Neural cell (in vitro differentiated cells): ENCODE results near the gene PDE1C. TPM values are rescaled to one million over a fixed set of nuclear protein-coding genes. Genes with fewer than 3 reads are reported as not detected.

Source experiments
- H2AFZ ChIP-seq: fragments of 200-600, 300-800 bp; sonication (generic), shearing (Covaris generic); 2 replicates; pipeline ENCODE4 v1.6.0; 2014; ENCODE audit warnings: low read depth, mild to moderate bottlenecking, antibody characterized with exemption, low read length, moderate library complexity
- H3F3A ChIP-seq: fragments of 200-600 bp; shearing (Covaris generic); 2 replicates; pipeline ENCODE4 v1.6.1; 2016; ENCODE audit warnings: mild to moderate bottlenecking, moderate library complexity, mixed read lengths, antibody characterized with exemption, low read length; ENCODE audit not compliant: insufficient read depth, poor library complexity, severe bottlenecking
- H3K27ac ChIP-seq: fragments of 200-600, 300-800 bp; sonication (generic), shearing (Covaris generic); 2 replicates; pipeline ENCODE4 v1.5.1; 2014; ENCODE audit warnings: mild to moderate bottlenecking, low read length, moderate library complexity
- H3K27me3 ChIP-seq: fragments of 300-800, 200-600 bp; sonication (generic), shearing (Covaris generic); 2 replicates; pipeline ENCODE4 v1.6.0; 2014; ENCODE audit warnings: mild to moderate bottlenecking, low read depth, low read length, moderate library complexity; ENCODE audit not compliant: insufficient read depth
- H3K36me3 ChIP-seq: fragments of 300-800, 200-600 bp; sonication (generic), shearing (Covaris generic); 2 replicates; pipeline ENCODE4 v1.5.1; 2014; ENCODE audit warnings: mild to moderate bottlenecking, antibody characterized with exemption, low read length, moderate library complexity; ENCODE audit not compliant: insufficient read depth
- H3K4me2 ChIP-seq: fragments of 300-800, 200-600 bp; sonication (generic), shearing (Covaris generic); 2 replicates; pipeline ENCODE4 v1.6.0; 2014; ENCODE audit warnings: mild to moderate bottlenecking, low read length
- H3K4me3 ChIP-seq: fragments of 300-800, 200-600 bp; sonication (generic), shearing (Covaris generic); 2 replicates; pipeline ENCODE4 v1.5.1; 2014; ENCODE audit warnings: mild to moderate bottlenecking, low read length, moderate library complexity
- H3K79me2 ChIP-seq: fragments of 200-600 bp; shearing (Covaris generic); replicated peaks from 2 replicates; pipeline ENCODE4 v1.6.0; 2014; ENCODE audit warnings: mild to moderate bottlenecking, low read length, moderate library complexity; ENCODE audit not compliant: insufficient read depth
- H3K9ac ChIP-seq: fragments of 300-800, 200-600 bp; sonication (generic), shearing (Covaris generic); 2 replicates; pipeline ENCODE4 v1.6.1; 2016; ENCODE audit warnings: mild to moderate bottlenecking, low read length, mixed read lengths
- H3K9me2 ChIP-seq: fragments of 200-600 bp; shearing (Covaris generic); 2 replicates; pipeline ENCODE4 v1.6.1; 2016; ENCODE audit warnings: mild to moderate bottlenecking, low read length, mixed read lengths; ENCODE audit not compliant: insufficient read depth
- H3K9me3 ChIP-seq: fragments of 200-600, 300-800 bp; sonication (generic), shearing (Covaris generic); 2 replicates; pipeline ENCODE4 v1.6.1; 2016; ENCODE audit warnings: mild to moderate bottlenecking, mixed run types, low read length, moderate library complexity, mixed read lengths
- H4K20me1 ChIP-seq: fragments of 200-600 bp; shearing (Covaris generic); 2 replicates; pipeline ENCODE4 v1.6.1; 2016; ENCODE audit warnings: mild to moderate bottlenecking, mixed run types; ENCODE audit not compliant: insufficient read depth
- EP300 ChIP-seq: fragments of 450-650 bp; conservative IDR thresholded peaks from 2 replicates; pipeline ENCODE4 v1.6.1; 2014; ENCODE audit warnings: antibody characterized with exemption, mild to moderate bottlenecking, moderate library complexity; ENCODE audit not compliant: poor library complexity, severe bottlenecking
- EZH2 ChIP-seq: fragments of 200-600, 300-800 bp; shearing (Covaris generic), sonication (generic); IDR thresholded peaks from 2 replicates; pipeline ENCODE4 v1.6.1; 2014; ENCODE audit warnings: antibody characterized with exemption, low read length, borderline replicate concordance, mild to moderate bottlenecking; ENCODE audit not compliant: insufficient read depth, poor library complexity, severe bottlenecking
- MXI1 ChIP-seq: fragments of 450-650 bp; conservative IDR thresholded peaks from 2 replicates; pipeline ENCODE4 v1.6.1; 2014; ENCODE audit warnings: antibody characterized with exemption, mild to moderate bottlenecking; ENCODE audit not compliant: poor library complexity, severe bottlenecking
- POLR2AphosphoS5 ChIP-seq: IDR thresholded peaks from 2 replicates; pipeline ENCODE4 v1.6.1; 2012
- RAD21 ChIP-seq: fragments of 450-650 bp; conservative IDR thresholded peaks from 2 replicates; pipeline ENCODE4 v1.6.1; 2014; ENCODE audit warnings: antibody characterized with exemption, mild to moderate bottlenecking, moderate library complexity
- SMC3 ChIP-seq: fragments of 450-650 bp; conservative IDR thresholded peaks from 2 replicates; pipeline ENCODE4 v1.6.1; 2014; ENCODE audit warnings: antibody characterized with exemption, mild to moderate bottlenecking, moderate library complexity; ENCODE audit not compliant: poor library complexity
- TAF1 ChIP-seq: IDR thresholded peaks from 2 replicates; pipeline ENCODE4 v1.6.1; 2012; ENCODE audit warnings: low read depth
- polyA minus RNA-seq: library from RNA; depleted of rRNA, polyadenylated mRNA; stranded (reverse); fragments of >200 nt; gene quantifications from 2 replicates; pipeline ENCODE4 v1.2.3, GENCODE V29; 2014
- polyA plus RNA-seq: library from polyadenylated mRNA; depleted of rRNA; stranded (reverse); fragments of >200 nt; gene quantifications from 2 replicates; pipeline ENCODE4 v1.2.3, GENCODE V29; 2014
- TF ChIP-seq, protein P1 (sequence below): IDR thresholded peaks from 2 replicates; pipeline ENCODE4 v1.6.1; 2012; ENCODE audit warnings: borderline replicate concordance
- TF ChIP-seq, protein P2 (sequence below): fragments of 450-650 bp; IDR thresholded peaks from 2 replicates; pipeline ENCODE4 v1.5.1; 2014; ENCODE audit warnings: antibody characterized with exemption, mild to moderate bottlenecking, moderate library complexity; ENCODE audit not compliant: poor library complexity, severe bottlenecking

PDE1C gene
- polyA plus RNA-seq: 6.6 and 8.2 TPM in 2 replicates
- polyA minus RNA-seq: 15.3 and 20.4 TPM in 2 replicates

DNA sequence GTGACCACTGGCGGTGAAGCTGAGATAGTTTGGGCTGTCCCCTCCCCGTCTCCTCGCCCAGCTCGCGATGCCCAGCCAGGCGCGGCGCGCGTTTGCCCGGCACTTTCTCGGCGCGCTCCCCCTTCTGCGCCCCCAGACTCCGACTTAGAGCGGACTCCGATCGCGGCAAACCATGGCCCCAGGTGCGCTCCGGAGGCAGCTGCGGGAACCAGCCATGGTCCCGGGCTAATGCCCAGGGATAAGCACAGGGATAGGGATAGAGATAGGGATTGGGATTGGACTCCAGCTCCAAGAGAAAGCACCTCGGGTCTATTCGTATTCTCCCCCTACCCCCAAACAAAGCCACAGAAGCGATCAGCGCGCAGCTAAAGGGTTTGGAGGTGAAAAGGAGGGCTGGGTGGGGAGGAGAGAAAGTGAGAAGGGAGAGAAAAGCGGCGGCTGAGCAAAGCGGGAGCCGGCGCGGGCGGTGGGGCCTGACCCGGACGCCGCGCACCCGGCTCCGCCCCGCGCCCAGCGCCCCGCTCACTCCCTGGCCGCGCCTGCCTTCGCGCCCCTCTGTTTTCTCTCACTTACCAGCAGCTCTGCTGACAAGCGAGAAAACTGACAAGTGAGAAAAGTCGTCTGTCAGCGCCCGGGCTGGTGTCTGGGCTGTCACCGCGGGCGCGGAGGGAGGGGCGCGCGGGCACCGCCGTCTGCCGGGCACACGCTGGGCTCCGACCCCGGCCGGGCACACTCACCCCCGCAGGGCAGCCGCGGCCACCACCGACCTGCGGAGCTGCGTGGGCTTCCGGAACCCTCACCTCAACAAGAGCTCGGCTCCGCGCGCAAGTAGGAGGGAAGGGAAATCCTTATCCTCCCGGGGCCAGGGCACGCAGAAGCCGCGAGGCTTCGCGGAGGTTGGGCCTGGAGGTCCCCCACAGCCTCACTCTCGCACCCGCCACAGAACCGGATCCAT, at the start of gene PDE1C:
PDE1C (minus strand) TSS at position 2 of the 955 bp plus-strand sequence.
- Histone ChIP-seq H3F3A (no peaks in the 10 kb centered on the region), H3K9me2 (no peaks in the 10 kb centered on the region), H3K4me3 (peak within 1 kb of the TSS; percentile 72), H3K9ac (peak within 1 kb of the TSS; percentile 54), H3K27ac (no peak within 1 kb of the TSS), H3K36me3 (no peaks in the 10 kb centered on the region), H3K4me2 (peak within 1 kb of the TSS; percentile 66), H3K79me2 (no peaks in the 10 kb centered on the region), H3K27me3 (peaks cover 55% of the 10 kb centered on the region), H2AFZ (no peak within 1 kb of the TSS), H3K9me3 (no peaks in the 10 kb centered on the region), H4K20me1 (no peaks in the 10 kb centered on the region)
- TF ChIP-seq POLR2AphosphoS5 (peak; percentile 18), RAD21 (no peak), TAF1 (no peak), SMC3 (peak; percentile 31), EP300 (peak; percentile 81), MXI1 (peak; percentile 37), EZH2 (no peak)
- TF ChIP-seq, protein P1, sequence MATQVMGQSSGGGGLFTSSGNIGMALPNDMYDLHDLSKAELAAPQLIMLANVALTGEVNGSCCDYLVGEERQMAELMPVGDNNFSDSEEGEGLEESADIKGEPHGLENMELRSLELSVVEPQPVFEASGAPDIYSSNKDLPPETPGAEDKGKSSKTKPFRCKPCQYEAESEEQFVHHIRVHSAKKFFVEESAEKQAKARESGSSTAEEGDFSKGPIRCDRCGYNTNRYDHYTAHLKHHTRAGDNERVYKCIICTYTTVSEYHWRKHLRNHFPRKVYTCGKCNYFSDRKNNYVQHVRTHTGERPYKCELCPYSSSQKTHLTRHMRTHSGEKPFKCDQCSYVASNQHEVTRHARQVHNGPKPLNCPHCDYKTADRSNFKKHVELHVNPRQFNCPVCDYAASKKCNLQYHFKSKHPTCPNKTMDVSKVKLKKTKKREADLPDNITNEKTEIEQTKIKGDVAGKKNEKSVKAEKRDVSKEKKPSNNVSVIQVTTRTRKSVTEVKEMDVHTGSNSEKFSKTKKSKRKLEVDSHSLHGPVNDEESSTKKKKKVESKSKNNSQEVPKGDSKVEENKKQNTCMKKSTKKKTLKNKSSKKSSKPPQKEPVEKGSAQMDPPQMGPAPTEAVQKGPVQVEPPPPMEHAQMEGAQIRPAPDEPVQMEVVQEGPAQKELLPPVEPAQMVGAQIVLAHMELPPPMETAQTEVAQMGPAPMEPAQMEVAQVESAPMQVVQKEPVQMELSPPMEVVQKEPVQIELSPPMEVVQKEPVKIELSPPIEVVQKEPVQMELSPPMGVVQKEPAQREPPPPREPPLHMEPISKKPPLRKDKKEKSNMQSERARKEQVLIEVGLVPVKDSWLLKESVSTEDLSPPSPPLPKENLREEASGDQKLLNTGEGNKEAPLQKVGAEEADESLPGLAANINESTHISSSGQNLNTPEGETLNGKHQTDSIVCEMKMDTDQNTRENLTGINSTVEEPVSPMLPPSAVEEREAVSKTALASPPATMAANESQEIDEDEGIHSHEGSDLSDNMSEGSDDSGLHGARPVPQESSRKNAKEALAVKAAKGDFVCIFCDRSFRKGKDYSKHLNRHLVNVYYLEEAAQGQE: no peak
- TF ChIP-seq, protein P2, sequence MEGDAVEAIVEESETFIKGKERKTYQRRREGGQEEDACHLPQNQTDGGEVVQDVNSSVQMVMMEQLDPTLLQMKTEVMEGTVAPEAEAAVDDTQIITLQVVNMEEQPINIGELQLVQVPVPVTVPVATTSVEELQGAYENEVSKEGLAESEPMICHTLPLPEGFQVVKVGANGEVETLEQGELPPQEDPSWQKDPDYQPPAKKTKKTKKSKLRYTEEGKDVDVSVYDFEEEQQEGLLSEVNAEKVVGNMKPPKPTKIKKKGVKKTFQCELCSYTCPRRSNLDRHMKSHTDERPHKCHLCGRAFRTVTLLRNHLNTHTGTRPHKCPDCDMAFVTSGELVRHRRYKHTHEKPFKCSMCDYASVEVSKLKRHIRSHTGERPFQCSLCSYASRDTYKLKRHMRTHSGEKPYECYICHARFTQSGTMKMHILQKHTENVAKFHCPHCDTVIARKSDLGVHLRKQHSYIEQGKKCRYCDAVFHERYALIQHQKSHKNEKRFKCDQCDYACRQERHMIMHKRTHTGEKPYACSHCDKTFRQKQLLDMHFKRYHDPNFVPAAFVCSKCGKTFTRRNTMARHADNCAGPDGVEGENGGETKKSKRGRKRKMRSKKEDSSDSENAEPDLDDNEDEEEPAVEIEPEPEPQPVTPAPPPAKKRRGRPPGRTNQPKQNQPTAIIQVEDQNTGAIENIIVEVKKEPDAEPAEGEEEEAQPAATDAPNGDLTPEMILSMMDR: no peak

DNA sequence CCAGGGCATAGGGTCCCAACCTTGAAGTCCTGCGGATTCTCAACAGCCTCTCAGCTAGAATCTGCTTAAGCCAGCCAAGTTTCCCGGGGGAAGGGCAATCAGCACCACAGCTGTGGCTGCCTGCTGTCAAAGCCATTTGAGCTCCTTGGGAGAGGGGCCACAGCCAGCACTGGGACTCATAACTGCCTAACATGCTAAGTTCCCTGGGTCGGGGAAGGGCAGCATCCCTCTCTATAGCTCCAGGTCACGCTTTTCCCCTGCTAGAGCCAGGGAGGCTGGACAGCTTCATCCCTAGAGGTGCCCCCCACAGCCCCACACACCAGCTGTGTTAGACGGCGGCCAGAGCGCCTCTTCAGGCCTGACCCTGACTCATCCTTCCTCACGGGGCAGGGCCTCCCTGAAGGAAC, 49.6 kb upstream of the PDE1C start:
- Histone ChIP-seq H3K9ac (no peak overlapping the region), H3K27ac (no peak overlapping the region), H3K4me2 (no peak overlapping the region), H3K27me3 (no peaks in the 10 kb centered on the region), H4K20me1 (no peaks in the 10 kb centered on the region), H2AFZ (no peak overlapping the region), H3K4me3 (no peak overlapping the region), H3K36me3 (no peaks in the 10 kb centered on the region), H3K79me2 (no peaks in the 10 kb centered on the region), H3K9me2 (no peaks in the 10 kb centered on the region), H3F3A (no peaks in the 10 kb centered on the region), H3K9me3 (no peaks in the 10 kb centered on the region)
- TF ChIP-seq POLR2AphosphoS5: no peak
